K562 (cell line): ENCODE data around the gene IMP4. TPM values are rescaled to one million over a fixed set of nuclear protein-coding genes. Genes with fewer than 3 reads are reported as not detected.

ENCODE experiments used
- ATAC-seq: fragments of 200-7000 bp; cut with Tn5 transposase; 3 replicates; pipeline ENCODE4 v1.9.1; 2020; ENCODE audit warnings: moderate library complexity
- BruUV-seq: library from RNA; stranded (reverse); fragments of 400-500 nt; replicated peaks from 2 replicates; lab custom pipeline; 2021; lab: Mats Ljungman, UMichigan
- CTCF ChIA-PET: fragments of 300-600 bp; formaldehyde crosslinking; extraction: SDS; loops from one replicate; lab custom pipeline; 2021; ENCODE audit warnings: low intra/inter-chr PET ratio; lab: Yijun Ruan, JAX
- POLR2A ChIA-PET: fragments of 300-600, 350-650 bp; sonication (Branson Sonifier 250); formaldehyde crosslinking; extraction: SDS; loops from one replicate; lab custom pipeline; 2021; ENCODE audit warnings: antibody characterized with exemption, inconsistent platforms; lab: Yijun Ruan, JAX
- DNase-seq, 4 experiments: peaks; one replicate each; pipeline versions ENCODE4 v3.0.0 to v3.0.0-alpha.2; 2011 to 2018; ENCODE audit warnings: low spot score in 3 of 4, mixed read lengths in 3 of 4; ENCODE audit errors: extremely low read depth in 1 of 4
- FAIRE-seq: peaks from 2 replicates; lab custom pipeline; 2011; peaks lifted over from hg19 to GRCh38; lab: Jason Lieb, UNC
- H2AFZ ChIP-seq: 2 replicates; pipeline ENCODE4 v1.6.0; 2011; ENCODE audit warnings: low read depth, low read length, control low read depth, inconsistent platforms
- H3K27ac ChIP-seq: fragments of 200-600 bp; 3 replicates; pipeline ENCODE4 v1.8.0; 2011; ENCODE audit warnings: low read depth, mild to moderate bottlenecking, control low read depth, inconsistent platforms, low read length, moderate library complexity, mixed read lengths; ENCODE audit errors: extremely low read depth
- H3K27me3 ChIP-seq, 2 experiments: fragments of 300-600 bp in 1 of 2; 2 replicates in 1 of 2; 3 replicates in 1 of 2; pipeline versions ENCODE4 v1.6.0 to v1.8.0; 2011; ENCODE audit warnings: inconsistent platforms in 2 of 2, low read length in 2 of 2, mild to moderate bottlenecking in 1 of 2, mixed read lengths in 1 of 2, moderate library complexity in 1 of 2; ENCODE audit not compliant: control insufficient read depth in 2 of 2, insufficient read depth in 2 of 2
- H3K36me3 ChIP-seq: fragments of 300-600 bp; 3 replicates; pipeline ENCODE4 v1.8.0; 2011; ENCODE audit warnings: mild to moderate bottlenecking, low read length, inconsistent platforms; ENCODE audit not compliant: control insufficient read depth, insufficient read depth
- H3K4me1 ChIP-seq, 2 experiments: fragments of 200-600 bp in 1 of 2; replicated peaks in 1 of 2; 2 replicates in 1 of 2; 3 replicates in 1 of 2; pipeline versions ENCODE4 v1.5.1 to v1.8.0; 2011; ENCODE audit warnings: inconsistent platforms in 2 of 2, low read length in 2 of 2, mild to moderate bottlenecking in 1 of 2, mixed read lengths in 1 of 2, moderate library complexity in 1 of 2; ENCODE audit not compliant: control insufficient read depth in 2 of 2, insufficient read depth in 2 of 2
- H3K4me2 ChIP-seq: 2 replicates; pipeline ENCODE4 v1.6.1; 2011; ENCODE audit warnings: low read length, control low read depth, inconsistent platforms, mixed read lengths; ENCODE audit not compliant: insufficient read depth
- H3K4me3 ChIP-seq: fragments of 200-600 bp; sonication (generic), shearing (Covaris generic); 2 replicates; pipeline ENCODE4 v1.5.1; 2016; ENCODE audit warnings: control low read depth, inconsistent platforms
- H3K79me2 ChIP-seq: fragments of 200-600 bp; 3 replicates; pipeline ENCODE4 v1.8.0; 2011; ENCODE audit warnings: low read length, inconsistent platforms; ENCODE audit not compliant: control insufficient read depth, insufficient read depth
- H3K9ac ChIP-seq, 2 experiments: 2 replicates each; pipeline versions ENCODE4 v1.6.0 to v1.6.1; 2011; ENCODE audit warnings: low read depth in 2 of 2, low read length in 2 of 2, control low read depth in 1 of 2, inconsistent platforms in 1 of 2, mild to moderate bottlenecking in 1 of 2, mixed read lengths in 1 of 2; ENCODE audit not compliant: insufficient read depth in 1 of 2
- H3K9me1 ChIP-seq: one replicate; pipeline ENCODE4 v1.6.0; 2011; ENCODE audit warnings: inconsistent platforms, mild to moderate bottlenecking, low read length, moderate library complexity; ENCODE audit not compliant: control insufficient read depth, insufficient read depth
- H3K9me3 ChIP-seq: replicated peaks from 2 replicates; pipeline ENCODE4 v1.5.1; 2011; ENCODE audit warnings: low read depth, low read length, inconsistent platforms; ENCODE audit not compliant: control insufficient read depth, insufficient read depth
- H4K20me1 ChIP-seq: replicated peaks from 2 replicates; pipeline ENCODE4 v1.6.1; 2011; ENCODE audit warnings: low read length, inconsistent platforms, mixed read lengths; ENCODE audit not compliant: control insufficient read depth, insufficient read depth
- ADNP ChIP-seq: fragments of 200-800 bp; sonication (Bioruptor generic); IDR thresholded peaks from 2 replicates; pipeline ENCODE4 v1.6.1; 2016; ENCODE audit warnings: missing genetic modification characterization, missing compliant biosample characterization
- BCL6 ChIP-seq: fragments of 250-450 bp; sonication (Bioruptor Pico); IDR thresholded peaks from 2 replicates; pipeline ENCODE4 v1.4.0; 2020
- BRF2 ChIP-seq: IDR thresholded peaks from 3 replicates; pipeline ENCODE4 v1.6.1; 2011; ENCODE audit warnings: borderline replicate concordance, mild to moderate bottlenecking; ENCODE audit not compliant: insufficient read length, insufficient read depth
- HDGF ChIP-seq: fragments of 450-650 bp; IDR thresholded peaks from 2 replicates; pipeline ENCODE4 v1.6.1; 2016
- MLLT1 ChIP-seq, 2 experiments: fragments of 450-650 bp; IDR thresholded peaks; 2 replicates each; pipeline ENCODE4 v1.6.1; 2016
- PML ChIP-seq: IDR thresholded peaks from 2 replicates; pipeline ENCODE4 v1.6.1; 2012; ENCODE audit warnings: low read length, inconsistent platforms
- POLR2H ChIP-seq: IDR thresholded peaks from 2 replicates; pipeline ENCODE4 v1.6.1; 2016; ENCODE audit warnings: missing genetic modification characterization, low read depth, mild to moderate bottlenecking, control low read depth, missing compliant biosample characterization, moderate library complexity
- POU5F1 ChIP-seq: fragments of 150-350 bp; IDR thresholded peaks from 2 replicates; pipeline ENCODE4 v1.6.1; 2014; ENCODE audit warnings: borderline replicate concordance, low read length, low read depth, mild to moderate bottlenecking; ENCODE audit not compliant: partially characterized antibody
- RAD51 ChIP-seq: fragments of 450-650 bp; IDR thresholded peaks from 2 replicates; pipeline ENCODE4 v1.7.1; 2016; ENCODE audit warnings: low read depth, mild to moderate bottlenecking, borderline replicate concordance
- RBM15 ChIP-seq: fragments of 200-400 bp; formaldehyde crosslinking; IDR thresholded peaks from 2 replicates; pipeline ENCODE4 v1.6.1; 2018; ENCODE audit warnings: mild to moderate bottlenecking, low read length, moderate library complexity; ENCODE audit not compliant: insufficient read depth
- RNF2 ChIP-seq: sonication (generic); IDR thresholded peaks from 2 replicates; pipeline ENCODE4 v1.6.1; 2016
- SMAD1 ChIP-seq: fragments of 150-350 bp; IDR thresholded peaks from 2 replicates; pipeline ENCODE4 v1.6.1; 2014; ENCODE audit warnings: low read length, low read depth; ENCODE audit not compliant: partially characterized antibody
- SREBF1 ChIP-seq: fragments of 150-350 bp; IDR thresholded peaks from 2 replicates; pipeline ENCODE4 v1.6.1; 2014; ENCODE audit warnings: antibody characterized with exemption, low read depth, low read length, borderline replicate concordance
- TBL1XR1 ChIP-seq, 2 experiments: IDR thresholded peaks; 2 replicates each; pipeline ENCODE4 v1.6.1; 2012; ENCODE audit warnings: improper control_type of control experiment in 2 of 2, low read length in 2 of 2, mild to moderate bottlenecking in 1 of 2
- TBP ChIP-seq: optimal IDR thresholded peaks from 2 replicates; pipeline ENCODE3; 2011; ENCODE audit warnings: low read depth, low read length, improper control_type of control experiment
- TSC22D4 ChIP-seq: fragments of 450-650 bp; IDR thresholded peaks from 2 replicates; pipeline ENCODE4 v1.6.1; 2016; ENCODE audit warnings: missing genetic modification characterization, missing biosample characterization, control low read depth
- USF1 ChIP-seq: sonication (generic); formaldehyde crosslinking; IDR thresholded peaks from 2 replicates; pipeline ENCODE4 v1.9.0; 2022; ENCODE audit warnings: mild to moderate bottlenecking, missing genetic modification reagents
- ZNF165 ChIP-seq: fragments of 250-450 bp; sonication (Bioruptor Pico); IDR thresholded peaks from 2 replicates; pipeline ENCODE4 v1.4.0; 2020; ENCODE audit warnings: borderline replicate concordance
- ZNF212 ChIP-seq: fragments of 450-650 bp; formaldehyde crosslinking; IDR thresholded peaks from 2 replicates; pipeline ENCODE4 v1.4.0; 2020; ENCODE audit warnings: mild to moderate bottlenecking
- WGBS: fragments of 100-300 bp; shearing (Covaris generic); methylation state at CpG from one replicate; pipeline ENCODE4 v1.1.6; 2016; ENCODE audit warnings: low coverage, mixed read lengths; ENCODE audit not compliant: insufficient coverage; ENCODE audit errors: missing lambda C conversion rate; 5-methylcytosine and 5-hydroxymethylcytosine counted together
- in situ Hi-C: fragments of 300-500 bp; cut with MboI; formaldehyde crosslinking; loops from 4 replicates; pipeline ENCODE4 v1.15.0; 2018; ENCODE audit warnings: inconsistent platforms, mixed read lengths
- intact Hi-C: fragments of 100-400 bp; cut with micrococcal nuclease; formaldehyde crosslinking; loops from 2 replicates; pipeline ENCODE4 v1.14.2; 2022
- polyA plus RNA-seq, 8 experiments: library from polyadenylated mRNA; depleted of rRNA in 4 of 8; stranded (reverse) in 5 of 8; unstranded in 3 of 8; fragments of >200 nt; fragmentation: Nextera tagmentation in 2 of 8; fragmentation: Illumina TruSeq in 1 of 8; extraction: Ambion mirVana in 2 of 8; extraction: Trizol in 1 of 8; gene quantifications; 2 replicates each; pipeline versions ENCODE4 v1.2.1 to v1.2.3, GENCODE V29; 2011 to 2014; ENCODE audit warnings: inconsistent platforms in 1 of 8, missing spikeins in 1 of 8
- total RNA-seq, 7 experiments: library from RNA; depleted of rRNA in 6 of 7; stranded (reverse); fragments of >200 nt in 6 of 7; fragmentation: Illumina TruSeq in 2 of 7; extraction: Trizol in 2 of 7; gene quantifications; 2 replicates each; pipeline versions ENCODE4 v1.2.1 to v1.2.3, GENCODE V29; 2011 to 2021; ENCODE audit warnings: low replicate concordance in 1 of 7
- TF ChIP-seq, protein P1 (sequence below): fragments of 200-800 bp; sonication (Bioruptor generic); IDR thresholded peaks from 2 replicates; pipeline ENCODE4 v1.6.1; 2017; ENCODE audit warnings: missing genetic modification characterization, missing compliant biosample characterization

Gene IMP4
- total and polyA plus RNA-seq, 9 of the 15 experiments (the other 6 are each of a cell fraction or from before 2014, with no cell fraction given): 35.4 to 209 (median 100.0) TPM

DNA sequence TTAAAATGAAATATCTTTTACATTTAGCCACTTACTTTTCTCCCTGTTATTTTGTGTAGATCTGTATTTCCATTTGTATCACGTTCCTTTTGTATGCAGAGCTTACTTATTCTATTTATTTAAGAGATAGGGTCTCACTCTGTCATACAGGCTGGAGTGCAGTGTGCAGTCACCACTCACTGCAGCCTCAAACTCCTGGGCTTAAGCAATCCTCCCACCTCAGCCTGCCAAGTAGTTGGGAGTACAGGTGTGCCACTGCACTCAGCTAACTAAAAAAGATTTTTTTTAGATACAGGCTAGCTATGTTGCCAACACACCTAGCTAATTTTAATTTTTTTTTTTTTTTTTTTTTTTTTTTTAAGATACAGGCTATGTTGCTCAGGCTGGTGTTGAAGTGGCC lies 24.0 kb downstream of the IMP4 start:
- Histone ChIP-seq H4K20me1 (no peaks in the 10 kb centered on the region), H3K4me1 (peaks cover 14 to 16% of the 10 kb centered on the region in 2 experiments; a peak in 4 of 5 replicates), H3K4me3 (no peak overlapping the region), H3K9me1 (no peaks in the 10 kb centered on the region), H2AFZ (no peak overlapping the region), H3K9ac (no peak overlapping the region), H3K4me2 (no peak overlapping the region), H3K9me3 (0 out of 2 replicates have a peak, but pooled peaks cover 1% of the 10 kb centered on the region), H3K27me3 (no peaks in the 10 kb centered on the region), H3K79me2 (peaks cover 9% of the 10 kb centered on the region), H3K36me3 (peaks cover 26% of the 10 kb centered on the region; the same call in 2 of the 3 replicates), H3K27ac (no peak overlapping the region)
- CTCF ChIA-PET: no interaction called here
- FAIRE-seq: no peak
- intact Hi-C loops (no loop called here), in situ Hi-C loops (no loop called here)
- ATAC-seq: no peak
- BruUV-seq: no TSS peak
- 11% methylated on average over 1 of the region's 1 CpG for WGBS
- TF ChIP-seq ADNP (tag): no peak
- TF ChIP-seq SMAD1: no peak
- no peak for TF ChIP-seq POLR2H (tag)
- no peak for TF ChIP-seq ZNF212 (CRISPR knock-in tag)
- TF ChIP-seq ZNF165 (CRISPR knock-in tag): no peak
- TF ChIP-seq RAD51: no peak
- no peak for TF ChIP-seq SREBF1
- no peak for TF ChIP-seq HDGF
- no peak for TF ChIP-seq TBL1XR1 (IDR thresholded peaks at IDR 0.05; ENCODE audit: low read length in 2 of 2)
- TF ChIP-seq TSC22D4 (tag): no peak
- TF ChIP-seq RNF2: no peak
- no peak for TF ChIP-seq MLLT1 (IDR thresholded peaks at IDR 0.05)
- no peak for TF ChIP-seq RBM15
- TF ChIP-seq BRF2: no peak
- TF ChIP-seq USF1 (CRISPR knock-in tag): no peak
- TF ChIP-seq TBP: no peak
- TF ChIP-seq, protein P1, sequence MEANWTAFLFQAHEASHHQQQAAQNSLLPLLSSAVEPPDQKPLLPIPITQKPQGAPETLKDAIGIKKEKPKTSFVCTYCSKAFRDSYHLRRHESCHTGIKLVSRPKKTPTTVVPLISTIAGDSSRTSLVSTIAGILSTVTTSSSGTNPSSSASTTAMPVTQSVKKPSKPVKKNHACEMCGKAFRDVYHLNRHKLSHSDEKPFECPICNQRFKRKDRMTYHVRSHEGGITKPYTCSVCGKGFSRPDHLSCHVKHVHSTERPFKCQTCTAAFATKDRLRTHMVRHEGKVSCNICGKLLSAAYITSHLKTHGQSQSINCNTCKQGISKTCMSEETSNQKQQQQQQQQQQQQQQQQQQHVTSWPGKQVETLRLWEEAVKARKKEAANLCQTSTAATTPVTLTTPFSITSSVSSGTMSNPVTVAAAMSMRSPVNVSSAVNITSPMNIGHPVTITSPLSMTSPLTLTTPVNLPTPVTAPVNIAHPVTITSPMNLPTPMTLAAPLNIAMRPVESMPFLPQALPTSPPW: no peak
- no peak for TF ChIP-seq BCL6 (CRISPR knock-in tag)
- no peak for TF ChIP-seq POU5F1
- TF ChIP-seq PML: no peak
- TF ChIP-seq, all 486 proteins: peak for 0
- DNase-seq: no peak
- POLR2A ChIA-PET: interaction anchor here (1.2 kb wide), 1 partner anchor 13 kb away, joined by 3 read pairs; no protein-coding TSS in a partner anchor
